Measurements from ENCODE around the gene TATDN3.

The TATDN3 gene

GRCh38 chr1:212754193-212754592, 37.5 kb upstream of the TATDN3 start:
- TF ChIP-seq CTCF (IDR thresholded peaks at IDR 0.05), result no peak
- no peak overlapping the region for H3K9ac ChIP-seq
- no peaks in the 10 kb centered on the region for H3K9me3 ChIP-seq (ENCODE audit: control insufficient read depth, low read length)
- H2AFZ ChIP-seq, result no peak overlapping the region
- H3K4me3 ChIP-seq (ENCODE audit: low read depth, low read length), result no peak overlapping the region
- no peak overlapping the region for H3K27ac ChIP-seq
- H3K4me2 ChIP-seq (ENCODE audit: low read length), result no peak overlapping the region
- no peaks in the 10 kb centered on the region for H3K27me3 ChIP-seq (ENCODE audit: control insufficient read depth, insufficient read depth, low read length)
- H3K4me1 ChIP-seq, result no peaks in the 10 kb centered on the region
- H3K36me3 ChIP-seq (ENCODE audit: control insufficient read depth, insufficient read depth, low read length), result no peaks in the 10 kb centered on the region
- no peaks in the 10 kb centered on the region for H3K79me2 ChIP-seq

GRCh38 chr1:212754680-212755079, 37.0 kb upstream of the TATDN3 start:
- Histone ChIP-seq H3K27ac (no peak overlapping the region), H3K4me1 (no peaks in the 10 kb centered on the region), H3K4me3 (ENCODE audit: low read depth, low read length) (no peak overlapping the region), H3K27me3 (ENCODE audit: control insufficient read depth, insufficient read depth, low read length) (no peaks in the 10 kb centered on the region), H3K36me3 (ENCODE audit: control insufficient read depth, insufficient read depth, low read length) (no peaks in the 10 kb centered on the region), H2AFZ (no peak overlapping the region), H3K9ac (no peak overlapping the region), H3K79me2 (no peaks in the 10 kb centered on the region), H3K4me2 (ENCODE audit: low read length) (no peak overlapping the region), H3K9me3 (ENCODE audit: control insufficient read depth, low read length) (no peaks in the 10 kb centered on the region)
- no peak for TF ChIP-seq CTCF (IDR thresholded peaks at IDR 0.05)

- H3K4me3 ChIP-seq (ENCODE audit: low read depth, low read length), result no peak overlapping the region
- H3K4me1 ChIP-seq, result no peaks in the 10 kb centered on the region
- no peaks in the 10 kb centered on the region for H3K36me3 ChIP-seq (ENCODE audit: control insufficient read depth, insufficient read depth, low read length)
- TF ChIP-seq CTCF (IDR thresholded peaks at IDR 0.05), result no peak
- no peak overlapping the region for H3K4me2 ChIP-seq (ENCODE audit: low read length)
- H3K27me3 ChIP-seq (ENCODE audit: control insufficient read depth, insufficient read depth, low read length), result no peaks in the 10 kb centered on the region
- H2AFZ ChIP-seq, result no peak overlapping the region
- H3K9ac ChIP-seq, result no peak overlapping the region
- H3K79me2 ChIP-seq, result peaks cover 12% of the 10 kb centered on the region
- no peaks in the 10 kb centered on the region for H3K9me3 ChIP-seq (ENCODE audit: control insufficient read depth, low read length)
- H3K27ac ChIP-seq, result no peak overlapping the region
Observed at GRCh38 chr1:212759683-212760082, 32.0 kb upstream of the TATDN3 start.

- Histone ChIP-seq H3K27me3 (ENCODE audit: control insufficient read depth, insufficient read depth, low read length) (no peaks in the 10 kb centered on the region), H3K4me3 (ENCODE audit: low read depth, low read length) (no peak overlapping the region), H3K9ac (no peak overlapping the region), H3K27ac (no peak overlapping the region), H2AFZ (no peak overlapping the region), H3K9me3 (ENCODE audit: control insufficient read depth, low read length) (no peaks in the 10 kb centered on the region), H3K4me2 (ENCODE audit: low read length) (no peak overlapping the region), H3K36me3 (ENCODE audit: control insufficient read depth, insufficient read depth, low read length) (no peaks in the 10 kb centered on the region), H3K79me2 (peaks cover 12% of the 10 kb centered on the region), H3K4me1 (no peaks in the 10 kb centered on the region)
- no peak for TF ChIP-seq CTCF (IDR thresholded peaks at IDR 0.05)
Observed at GRCh38 chr1:212760126-212760823, 31.4 kb upstream of the TATDN3 start.

- no peak overlapping the region for H3K4me2 ChIP-seq (ENCODE audit: low read length)
- H3K27me3 ChIP-seq (ENCODE audit: control insufficient read depth, insufficient read depth, low read length), result no peaks in the 10 kb centered on the region
- H2AFZ ChIP-seq, result no peak overlapping the region
- H3K79me2 ChIP-seq, result peaks cover 12% of the 10 kb centered on the region
- H3K4me1 ChIP-seq, result no peaks in the 10 kb centered on the region
- no peak overlapping the region for H3K27ac ChIP-seq
- H3K9ac ChIP-seq, result no peak overlapping the region
- H3K36me3 ChIP-seq (ENCODE audit: control insufficient read depth, insufficient read depth, low read length), result no peaks in the 10 kb centered on the region
- H3K4me3 ChIP-seq (ENCODE audit: low read depth, low read length), result no peak overlapping the region
- no peak for TF ChIP-seq CTCF (IDR thresholded peaks at IDR 0.05)
- no peaks in the 10 kb centered on the region for H3K9me3 ChIP-seq (ENCODE audit: control insufficient read depth, low read length)
Observed at GRCh38 chr1:212762234-212762633, 29.5 kb upstream of the TATDN3 start.

Data from parathyroid adenoma (tissue), 2 donors.